ENCODE measurements around the gene PHETA2. TPM values are rescaled to one million over a fixed set of nuclear protein-coding genes. Genes with fewer than 3 reads are reported as not detected.

The PHETA2 gene
- total and polyA plus RNA-seq, 2 of the 13 experiments (the other 11 are each of a cell fraction or from before 2014, with no cell fraction given): 0.07 TPM; not detected in 1

GRCh38 chr22:42064629-42065028, 9.4 kb upstream of the PHETA2 start (continued):
- peak; percentile 18; the same call in 1 of the 2 replicates for TF ChIP-seq ZNF629 (CRISPR knock-in tag; conservative IDR thresholded peaks at IDR 0.05)
- no peak for TF ChIP-seq ZNF576 (CRISPR knock-in tag; IDR thresholded peaks at IDR 0.05)
- TF ChIP-seq HDAC1 (CRISPR knock-in tag; IDR thresholded peaks at IDR 0.05): 0 out of 2 replicates have a peak, but pooled peaks have one; percentile 28
- TF ChIP-seq TRAFD1 (CRISPR knock-in tag; IDR thresholded peaks at IDR 0.05; ENCODE audit: borderline replicate concordance): no peak
- no peak for TF ChIP-seq MLXIP (CRISPR knock-in tag; IDR thresholded peaks at IDR 0.05; ENCODE audit: borderline replicate concordance)
- TF ChIP-seq PAXIP1 (CRISPR knock-in tag; conservative IDR thresholded peaks at IDR 0.05): peak; percentile 61; the same call in 1 of the 2 replicates
- no peak for TF ChIP-seq MYPOP (CRISPR knock-in tag; IDR thresholded peaks at IDR 0.05)
- TF ChIP-seq NCOA2 (CRISPR knock-in tag; IDR thresholded peaks at IDR 0.05): no peak
- TF ChIP-seq RORA (CRISPR knock-in tag; IDR thresholded peaks at IDR 0.05): 0 out of 2 replicates have a peak, but pooled peaks have one; percentile 55
- TF ChIP-seq HMGXB3 (CRISPR knock-in tag; IDR thresholded peaks at IDR 0.05; ENCODE audit: borderline replicate concordance): no peak
- no peak for TF ChIP-seq ZNF230 (CRISPR knock-in tag; IDR thresholded peaks at IDR 0.05)
- TF ChIP-seq TFDP1 (CRISPR knock-in tag; IDR thresholded peaks at IDR 0.05; ENCODE audit: borderline replicate concordance): no peak
- no peak for TF ChIP-seq NAIF1 (CRISPR knock-in tag; IDR thresholded peaks at IDR 0.05; ENCODE audit: borderline replicate concordance)
